Right hindlimb (tissue), 1 donor: ENCODE measurements around the gene MICU2.
A peak's percentile ranks its signal among the peaks of the same experiment; 100 is the strongest.

Experiments
- DNase-seq: peaks from one replicate; pipeline ENCODE4 v3.0.0-alpha.2; 2018

MICU2 gene, protein sequence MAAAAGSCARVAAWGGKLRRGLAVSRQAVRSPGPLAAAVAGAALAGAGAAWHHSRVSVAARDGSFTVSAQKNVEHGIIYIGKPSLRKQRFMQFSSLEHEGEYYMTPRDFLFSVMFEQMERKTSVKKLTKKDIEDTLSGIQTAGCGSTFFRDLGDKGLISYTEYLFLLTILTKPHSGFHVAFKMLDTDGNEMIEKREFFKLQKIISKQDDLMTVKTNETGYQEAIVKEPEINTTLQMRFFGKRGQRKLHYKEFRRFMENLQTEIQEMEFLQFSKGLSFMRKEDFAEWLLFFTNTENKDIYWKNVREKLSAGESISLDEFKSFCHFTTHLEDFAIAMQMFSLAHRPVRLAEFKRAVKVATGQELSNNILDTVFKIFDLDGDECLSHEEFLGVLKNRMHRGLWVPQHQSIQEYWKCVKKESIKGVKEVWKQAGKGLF

DNA sequence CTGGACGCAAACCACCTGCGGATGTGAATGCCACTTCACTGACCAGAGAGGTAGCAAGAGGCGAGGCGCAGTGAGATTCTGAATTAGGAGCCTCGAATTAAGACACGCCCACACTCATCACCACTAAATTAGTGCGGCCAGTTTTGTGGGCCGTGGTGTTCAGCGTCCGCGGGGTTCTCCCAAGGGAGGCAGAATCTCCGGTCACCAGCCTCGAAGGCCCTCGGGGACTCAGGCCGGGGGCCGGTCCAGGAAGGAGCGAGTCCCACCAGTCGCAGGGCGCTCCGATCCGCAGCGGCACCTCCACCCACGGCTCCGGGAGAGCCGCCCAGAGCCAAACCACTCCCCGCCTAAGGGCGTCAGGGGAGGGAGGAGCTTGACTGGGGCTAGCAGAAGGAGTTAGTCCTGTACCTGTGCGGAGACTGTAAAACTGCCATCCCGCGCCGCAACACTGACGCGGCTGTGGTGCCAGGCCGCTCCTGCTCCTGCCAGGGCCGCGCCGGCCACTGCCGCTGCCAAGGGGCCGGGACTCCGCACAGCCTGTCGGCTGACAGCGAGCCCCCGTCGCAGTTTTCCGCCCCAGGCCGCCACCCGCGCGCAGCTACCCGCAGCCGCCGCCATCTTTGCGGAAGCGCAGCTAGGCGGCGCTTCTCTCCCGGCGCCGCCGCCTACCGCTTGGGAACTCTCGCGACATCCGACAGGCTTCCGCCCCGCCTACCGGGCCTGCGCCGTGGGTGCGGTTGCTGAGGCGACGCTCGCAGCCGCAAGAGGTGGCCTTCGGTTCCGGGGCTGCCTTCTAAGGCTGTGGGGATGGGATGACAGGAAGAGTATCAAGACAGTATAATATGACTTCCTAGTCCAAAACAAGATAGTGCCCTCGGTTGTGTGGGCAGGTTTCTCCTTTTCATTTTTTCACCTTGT is at the start of gene MICU2:
Gene MICU2 (minus strand): TSS at position 640 of the 918 bp plus-strand sequence. CDS start 22 bp downstream, at position 618.
- DNase-seq, result peak; percentile 96

DNA sequence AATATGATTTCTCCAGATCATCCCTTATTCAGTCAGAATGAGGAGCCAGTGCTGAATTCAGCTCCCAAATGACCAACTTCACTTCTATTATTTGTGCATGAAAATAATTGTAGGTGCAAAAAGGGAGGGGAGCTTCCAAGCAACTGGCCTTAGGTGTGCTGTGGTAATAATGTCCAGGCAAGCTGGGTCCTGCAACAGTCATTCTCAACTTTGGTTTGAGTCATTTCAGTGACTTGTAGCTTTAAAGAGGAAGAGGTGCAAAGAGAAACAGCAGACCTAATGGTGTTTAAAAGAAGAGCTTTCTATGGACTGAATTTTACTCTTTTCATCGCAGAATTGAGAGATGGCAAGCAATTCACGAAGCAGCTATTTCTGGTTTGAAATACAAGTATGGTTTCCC is 37.7 kb upstream of the MICU2 start:
- no peak for DNase-seq

DNA sequence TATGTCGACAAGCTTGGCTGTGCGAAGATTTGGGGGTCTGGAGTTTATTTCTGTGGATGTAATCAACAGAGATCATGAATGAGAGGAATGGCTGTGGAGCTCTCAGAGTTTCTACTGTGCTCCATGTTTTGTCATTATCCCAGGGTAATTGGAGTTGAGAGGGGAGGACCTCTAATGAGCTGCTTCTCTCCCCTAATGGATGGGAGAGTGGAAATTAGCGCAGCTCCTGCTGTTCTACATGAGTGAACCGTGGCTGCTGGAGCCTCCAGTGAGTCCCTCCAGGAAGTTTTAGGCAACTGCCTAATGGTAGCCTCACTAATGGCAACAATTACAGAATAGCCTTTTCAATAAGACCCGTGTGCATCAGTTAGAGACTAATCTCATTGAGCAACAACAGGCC is 35.6 kb upstream of the MICU2 start:
- no peak for DNase-seq

DNA sequence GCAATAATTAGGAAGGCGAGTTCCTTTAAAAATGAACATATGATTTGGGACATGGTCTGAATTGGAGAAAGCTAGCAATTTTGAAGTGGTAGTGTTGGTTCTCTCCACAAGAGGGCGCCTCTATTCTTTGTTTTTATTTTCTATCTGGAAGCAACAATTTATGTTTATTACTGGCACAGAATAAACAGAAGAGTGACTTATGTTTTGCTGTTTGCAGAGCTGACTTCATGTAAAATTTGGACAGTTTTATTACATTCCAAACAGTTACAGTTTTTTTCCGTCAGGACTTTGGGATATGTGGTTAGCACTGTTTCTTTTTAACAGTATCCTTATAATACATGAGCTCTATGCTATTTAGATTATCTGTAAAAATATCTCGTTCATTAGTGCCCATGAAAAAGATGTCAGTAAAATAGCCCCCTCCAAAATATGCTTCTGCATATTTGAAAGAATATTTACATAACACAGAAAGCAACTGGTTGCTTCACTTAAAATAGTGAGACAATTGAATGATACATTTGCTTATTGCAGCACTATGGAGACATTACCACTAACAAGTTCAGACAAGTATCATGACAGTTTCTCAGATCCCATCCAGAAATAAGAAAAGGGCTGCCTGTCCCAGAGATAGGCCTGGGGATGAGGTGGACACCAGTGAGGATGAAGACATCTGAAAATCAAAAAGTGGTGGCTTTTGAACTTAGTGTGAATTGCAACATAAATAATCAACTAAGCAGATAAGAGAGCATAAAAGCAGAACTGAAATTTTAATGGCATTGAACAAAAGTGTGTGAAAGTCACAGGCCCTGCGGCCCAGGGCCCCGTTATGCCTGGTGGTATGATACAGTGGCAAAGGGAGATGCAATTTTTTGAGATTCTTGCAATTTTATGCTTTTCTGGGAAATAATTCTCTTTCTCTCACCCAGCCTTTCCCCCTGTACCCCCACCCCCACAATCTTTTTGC is 34.6 kb upstream of the MICU2 start:
- DNase-seq, result no peak

DNA sequence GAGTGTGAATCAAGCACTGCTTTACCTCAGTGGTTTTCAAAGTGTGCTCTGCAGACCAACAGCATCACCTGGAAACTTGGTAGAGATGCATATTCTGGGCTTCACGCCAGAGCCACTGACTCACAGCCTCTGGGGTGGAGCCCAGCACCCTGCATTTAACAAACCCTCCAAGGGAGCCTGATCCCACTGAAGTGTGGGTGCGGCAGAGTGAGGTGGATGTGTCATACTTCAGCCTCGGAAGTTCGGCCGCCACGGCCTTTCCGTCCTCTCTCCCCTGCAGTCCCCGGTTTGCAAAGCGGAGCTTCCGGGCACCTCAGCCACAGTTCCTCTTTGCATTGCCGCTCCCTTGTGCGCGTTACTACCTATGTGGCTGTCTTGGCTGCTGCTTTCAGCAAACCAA is 33.3 kb upstream of the MICU2 start:
- DNase-seq, result no peak

DNA sequence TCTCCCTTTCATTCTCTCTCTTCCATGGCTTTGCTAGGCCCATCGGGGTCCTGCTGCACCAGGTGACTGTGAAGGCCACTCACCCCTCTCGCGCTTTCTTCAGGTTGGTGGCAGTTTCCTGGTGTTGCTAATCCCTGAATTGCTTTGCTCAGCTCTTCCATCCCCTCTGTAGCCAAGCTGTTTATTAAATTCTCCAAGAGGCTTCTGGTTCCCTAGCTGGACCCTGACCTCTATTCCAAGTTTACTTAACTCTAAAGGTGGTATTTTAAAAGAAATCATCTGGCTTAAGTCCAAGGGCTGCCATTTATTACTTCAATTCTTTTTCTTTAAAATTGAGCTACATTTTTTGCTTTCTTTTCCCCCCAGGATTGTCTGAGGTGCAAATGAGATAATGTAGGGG is 32.7 kb upstream of the MICU2 start:
- no peak for DNase-seq

DNA sequence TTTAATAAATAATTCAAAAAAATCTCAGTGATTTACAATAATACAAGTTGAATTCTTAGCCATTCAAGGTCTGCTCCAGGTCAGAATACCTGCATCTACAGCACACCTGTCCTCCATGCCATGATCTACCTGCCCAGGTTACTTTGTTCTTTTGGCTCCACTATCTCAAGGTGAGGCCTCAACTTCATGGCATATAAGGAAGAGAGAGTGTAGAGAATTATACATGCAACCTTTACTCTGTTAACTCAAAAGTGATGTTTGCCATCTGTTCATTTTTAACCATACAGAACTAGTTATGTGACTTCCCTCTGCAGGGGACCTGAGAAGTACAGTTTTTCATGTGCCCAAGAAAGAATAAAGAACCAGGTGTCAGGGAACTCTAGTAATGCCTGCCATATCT is 28.2 kb upstream of the MICU2 start:
- no peak for DNase-seq

DNA sequence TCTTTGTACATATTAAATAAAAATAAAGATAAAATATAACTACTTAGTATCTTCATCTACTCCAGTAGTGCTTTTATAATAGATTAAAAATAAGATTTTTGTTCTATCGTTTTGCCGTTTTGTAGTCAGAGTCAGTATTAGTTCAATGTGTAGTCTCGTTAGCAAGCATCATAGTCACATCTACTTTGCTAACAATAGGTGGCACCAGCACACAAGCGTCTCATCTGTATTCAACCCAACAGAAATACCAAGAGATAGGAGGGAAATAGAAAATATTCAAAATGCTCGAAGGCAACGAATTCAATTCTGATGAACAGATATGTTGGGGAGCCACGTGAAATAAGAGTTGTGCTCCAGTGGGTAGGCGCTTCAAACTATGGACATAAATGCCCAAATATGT is 21.4 kb upstream of the MICU2 start:
- DNase-seq, result no peak

DNA sequence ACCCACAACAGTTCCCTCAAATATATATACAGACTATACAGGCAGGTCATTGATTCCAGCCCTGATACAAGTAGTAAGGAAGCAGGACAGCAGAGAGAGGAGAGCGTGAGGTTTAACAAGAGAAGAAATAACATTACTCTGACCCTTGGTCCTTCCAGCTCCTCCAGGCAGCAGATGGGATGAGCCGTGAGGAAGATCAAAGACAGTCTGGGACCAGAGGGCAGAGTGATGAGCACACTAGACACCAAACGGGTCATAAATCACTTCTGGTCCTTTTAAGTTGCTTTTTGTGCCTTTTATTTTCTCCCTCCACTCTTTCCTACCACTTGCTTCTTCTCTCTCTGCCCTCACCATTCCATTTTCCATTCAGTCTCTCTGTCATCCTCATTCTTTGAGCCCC is 16.9 kb upstream of the MICU2 start:
- no peak for DNase-seq

DNA sequence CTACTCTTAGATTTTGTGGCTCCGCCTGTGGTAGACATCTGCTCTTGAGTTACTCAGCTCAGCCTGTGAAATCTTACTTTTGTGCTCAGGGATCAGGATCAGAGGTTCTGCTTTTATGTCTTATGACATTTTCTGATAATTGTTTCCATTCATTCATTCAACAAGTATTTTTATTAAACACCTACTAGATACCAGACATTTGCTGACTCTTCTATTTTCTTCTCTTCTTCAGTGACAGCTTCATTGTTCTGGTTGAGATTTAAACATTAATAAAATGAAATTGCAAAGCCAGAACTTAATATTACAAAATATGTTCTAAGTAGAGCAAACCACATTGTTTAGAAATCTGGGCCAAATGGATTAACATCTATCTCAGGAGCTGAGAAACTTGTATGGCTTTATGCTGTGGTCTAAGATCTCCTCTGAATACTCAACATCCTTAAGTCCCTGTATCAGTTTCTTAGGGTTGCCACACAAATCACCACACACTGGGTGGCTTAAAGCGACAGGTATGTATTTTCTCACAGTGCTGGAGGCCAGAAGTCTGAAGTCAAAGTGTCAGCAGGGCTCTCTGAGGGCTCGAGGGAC is 15.8 kb upstream of the MICU2 start:
- DNase-seq, result no peak

DNA sequence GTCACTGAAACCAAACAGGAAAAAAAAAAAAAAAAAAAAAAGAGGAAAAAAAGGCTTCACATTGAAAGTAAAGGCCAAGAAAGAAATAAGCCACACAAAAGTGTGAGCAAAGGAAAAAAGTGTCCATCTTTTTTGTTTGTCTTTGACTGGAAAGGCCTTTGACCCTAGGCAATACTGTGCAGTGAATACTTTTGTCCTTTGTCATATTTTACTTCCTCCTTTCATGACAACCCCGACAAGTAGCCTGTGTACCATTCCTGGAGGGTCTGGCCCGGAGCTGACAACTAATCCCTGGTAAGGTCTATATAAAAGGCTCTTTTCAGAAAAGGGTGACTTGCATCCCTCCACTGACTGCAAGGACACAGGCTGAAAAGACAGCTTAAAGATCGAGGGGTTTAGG is 12.9 kb upstream of the MICU2 start:
- no peak for DNase-seq

DNA sequence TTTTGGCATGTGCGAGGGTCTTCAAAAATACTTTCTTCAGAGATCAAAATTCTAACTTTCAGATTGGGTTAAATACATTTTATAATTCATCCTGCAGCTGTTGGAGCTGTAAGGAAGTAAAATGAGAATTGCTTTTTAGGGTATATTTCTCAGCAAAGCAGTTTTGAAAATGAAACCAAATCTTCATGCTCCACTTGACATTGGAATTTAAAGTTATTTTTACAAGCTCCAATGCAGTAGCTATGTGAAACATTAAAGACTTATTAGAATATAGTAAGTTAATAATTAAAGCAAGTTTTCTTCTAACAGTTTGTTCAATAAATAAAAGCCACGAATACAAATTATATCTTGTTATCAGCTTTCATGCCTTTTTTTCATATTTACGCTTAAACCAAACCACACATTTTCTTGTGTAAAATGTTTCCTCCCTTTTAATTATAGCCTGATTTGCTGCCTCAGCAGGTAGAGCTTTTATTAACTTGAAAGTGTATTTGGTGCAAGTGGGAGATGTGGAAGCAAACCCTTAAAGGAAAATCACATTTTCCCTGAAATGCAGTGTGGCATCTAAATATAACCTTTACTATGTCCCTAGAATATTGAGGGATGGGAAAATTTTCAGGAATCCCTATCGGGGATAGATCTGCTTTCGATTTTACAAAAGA is 12.4 kb upstream of the MICU2 start:
- DNase-seq, result no peak

DNA sequence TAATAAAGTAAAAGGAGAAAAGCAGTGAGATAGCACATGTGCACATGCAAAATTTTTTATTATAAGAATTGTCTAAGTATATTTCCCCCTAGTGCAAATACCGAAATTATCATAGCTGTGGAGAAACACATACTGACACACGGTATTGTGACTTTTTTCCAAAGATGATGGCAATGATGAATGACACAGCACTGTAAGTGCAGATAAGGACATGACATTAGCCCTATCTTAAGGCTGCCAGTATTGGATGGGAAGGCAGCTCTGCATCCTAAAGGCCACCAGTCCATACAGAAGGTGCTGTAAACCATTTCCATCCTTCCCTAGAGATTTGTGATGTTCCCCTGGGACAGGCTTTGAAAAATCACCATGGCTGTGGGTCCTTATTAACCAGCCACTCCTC is 11.5 kb upstream of the MICU2 start:
- no peak for DNase-seq

DNA sequence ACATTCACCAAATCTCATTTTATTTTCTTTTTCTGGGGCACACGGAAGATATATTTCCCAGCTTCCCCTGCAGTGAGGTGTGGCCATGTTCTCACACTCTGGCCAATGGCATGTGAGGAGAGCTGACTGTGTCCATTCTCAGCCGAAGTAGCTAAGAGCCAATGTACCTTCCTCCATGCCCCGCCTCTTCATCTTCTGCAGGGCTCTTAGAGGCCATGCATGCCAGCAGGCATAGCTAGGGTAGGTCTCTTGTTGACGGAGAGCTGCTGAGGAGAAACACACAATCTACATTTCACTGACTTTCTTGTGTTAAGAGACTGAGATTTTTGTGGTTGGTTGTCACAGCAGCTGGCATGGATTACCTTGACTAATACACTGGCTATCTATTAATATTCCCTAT is 9.8 kb upstream of the MICU2 start:
- DNase-seq, result no peak

DNA sequence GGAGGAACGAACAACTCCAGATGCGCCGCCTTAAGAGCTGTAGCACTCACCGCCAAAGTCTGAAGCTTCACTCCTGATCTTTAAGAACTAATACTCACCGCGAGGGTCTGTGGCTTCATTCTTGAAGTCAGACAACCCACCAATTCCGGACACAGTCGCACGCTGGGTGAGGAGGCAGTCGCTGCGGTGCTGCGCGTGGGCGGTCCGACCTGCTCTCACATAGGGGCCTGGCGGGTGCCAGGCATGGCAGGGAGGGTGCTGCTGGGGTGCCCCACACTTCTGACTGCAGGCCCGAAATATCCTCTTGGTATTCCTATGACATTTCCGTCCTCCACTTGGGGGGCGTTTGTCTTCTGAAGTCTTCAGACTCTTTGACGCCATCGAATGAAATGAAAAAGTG is 7.4 kb upstream of the MICU2 start:
- no peak for DNase-seq

DNA sequence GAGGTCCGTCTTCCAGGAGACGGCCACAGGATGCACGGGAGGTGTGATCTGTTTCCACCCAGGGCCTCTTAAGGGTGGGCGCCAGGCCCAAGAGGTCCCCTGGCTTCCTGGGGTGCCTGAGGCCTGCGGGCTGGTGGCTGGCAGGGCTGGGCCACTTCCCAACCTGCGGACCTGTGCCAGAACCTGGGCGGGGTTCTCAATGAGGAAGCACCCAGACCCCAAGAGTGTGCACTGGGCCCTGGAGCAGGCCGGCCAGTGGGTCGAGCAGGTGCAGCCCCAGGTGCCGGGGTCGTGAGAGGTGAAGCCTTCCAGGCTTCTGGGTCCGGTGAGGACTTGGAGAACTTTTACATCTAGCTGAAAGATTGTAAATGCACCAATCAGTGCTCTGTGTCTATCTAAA is 6.7 kb upstream of the MICU2 start:
- no peak for DNase-seq

DNA sequence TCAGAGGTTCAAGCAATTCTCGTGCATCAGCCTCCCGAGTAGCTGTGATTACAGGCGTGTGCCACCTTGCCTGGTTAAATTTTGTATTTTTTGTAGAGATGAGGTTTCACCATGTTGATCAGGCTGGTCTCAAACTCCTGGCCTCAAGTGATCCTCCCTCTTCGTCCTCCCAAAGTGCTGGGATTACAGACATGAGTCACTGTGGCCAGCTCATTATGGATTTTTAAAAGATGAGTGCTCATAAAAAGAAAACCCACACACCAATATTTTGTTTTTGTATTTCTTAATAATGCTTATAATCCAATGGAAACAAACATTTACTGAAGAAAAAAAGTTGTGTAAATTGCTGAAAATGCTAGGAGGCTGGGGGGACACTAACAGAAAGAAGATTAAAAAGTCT is 5.0 kb upstream of the MICU2 start:
- DNase-seq, result no peak

DNA sequence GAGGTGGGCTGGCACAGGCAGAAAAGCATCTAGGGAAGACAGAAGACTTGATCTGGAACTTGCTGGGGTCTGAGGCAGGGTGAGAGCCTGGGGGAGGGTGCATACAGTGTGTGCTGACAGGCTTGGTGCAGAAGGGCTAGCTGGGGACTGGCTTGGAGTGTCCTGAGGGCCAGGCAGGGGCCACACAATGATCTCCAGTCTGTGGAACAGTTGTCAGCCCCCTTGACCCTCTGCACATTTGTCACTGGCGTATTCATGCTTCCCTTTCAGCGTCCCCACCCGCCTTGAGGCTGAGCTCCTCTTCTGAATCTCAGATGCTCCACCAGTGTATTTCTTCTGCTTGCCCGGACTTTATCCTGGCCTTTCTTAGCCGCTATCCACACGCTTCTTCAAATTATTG is 2.8 kb upstream of the MICU2 start:
- no peak for DNase-seq

DNA sequence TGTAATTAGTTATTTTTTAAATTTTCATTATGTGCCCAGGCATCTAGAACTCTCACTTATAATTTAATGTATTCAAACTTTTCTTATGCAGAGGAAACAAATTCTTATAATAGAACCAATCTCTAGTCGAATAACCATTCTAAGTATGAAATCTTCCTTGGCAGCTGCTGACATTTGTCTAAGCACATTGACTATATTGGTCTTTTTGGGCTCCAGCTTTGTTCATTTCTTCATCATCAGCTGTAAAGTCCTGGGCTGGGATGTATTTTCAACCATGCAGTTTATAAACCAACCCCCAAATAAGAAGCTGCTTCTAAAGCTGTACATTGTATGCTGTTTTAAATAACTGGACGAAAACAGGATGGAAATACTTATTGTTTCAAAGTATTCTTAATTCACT is 2.3 kb upstream of the MICU2 start:
- DNase-seq, result no peak

DNA sequence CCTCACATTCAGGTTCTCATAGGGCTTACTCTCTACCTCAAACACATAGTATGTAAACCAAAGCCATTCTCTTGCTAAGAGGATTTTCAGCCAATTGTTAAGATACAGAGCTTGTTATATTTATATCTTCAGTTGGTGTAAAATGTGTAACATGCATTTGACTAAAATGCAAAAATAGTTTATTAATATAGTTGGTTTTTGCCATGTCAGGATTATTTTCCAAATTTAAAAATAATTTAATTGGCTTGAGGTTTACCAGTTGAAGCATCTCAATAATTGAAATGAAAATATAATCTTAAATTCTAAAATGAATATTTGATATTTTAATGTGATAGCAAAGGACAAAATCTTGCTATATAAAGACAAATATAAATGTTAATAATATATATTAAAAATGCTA is 7.2 kb downstream of the MICU2 start:
- no peak for DNase-seq

DNA sequence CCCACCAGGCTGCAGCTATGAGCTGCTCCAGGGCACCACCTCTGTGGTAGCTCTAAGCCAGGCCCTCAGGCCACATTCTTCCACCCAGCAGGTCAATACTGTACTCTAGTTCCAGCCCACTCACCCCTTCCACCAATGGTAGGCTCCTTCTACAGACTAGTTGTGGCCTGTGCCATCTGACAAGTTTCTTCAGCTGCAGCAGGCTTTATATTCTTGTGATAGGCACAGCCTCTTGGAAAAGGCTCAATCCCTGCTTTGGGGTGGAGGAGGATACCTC is 8.5 kb downstream of the MICU2 start:
- DNase-seq, result no peak
